NCI-H524 treated with DMSO at 0.1 percent for 48 hours (cell line): ENCODE data around the gene FANCM.

Experiments used
- DNase-seq: peaks from one replicate; lab custom pipeline; 2025; lab: John Stamatoyannopoulos, UW

FANCM gene, protein sequence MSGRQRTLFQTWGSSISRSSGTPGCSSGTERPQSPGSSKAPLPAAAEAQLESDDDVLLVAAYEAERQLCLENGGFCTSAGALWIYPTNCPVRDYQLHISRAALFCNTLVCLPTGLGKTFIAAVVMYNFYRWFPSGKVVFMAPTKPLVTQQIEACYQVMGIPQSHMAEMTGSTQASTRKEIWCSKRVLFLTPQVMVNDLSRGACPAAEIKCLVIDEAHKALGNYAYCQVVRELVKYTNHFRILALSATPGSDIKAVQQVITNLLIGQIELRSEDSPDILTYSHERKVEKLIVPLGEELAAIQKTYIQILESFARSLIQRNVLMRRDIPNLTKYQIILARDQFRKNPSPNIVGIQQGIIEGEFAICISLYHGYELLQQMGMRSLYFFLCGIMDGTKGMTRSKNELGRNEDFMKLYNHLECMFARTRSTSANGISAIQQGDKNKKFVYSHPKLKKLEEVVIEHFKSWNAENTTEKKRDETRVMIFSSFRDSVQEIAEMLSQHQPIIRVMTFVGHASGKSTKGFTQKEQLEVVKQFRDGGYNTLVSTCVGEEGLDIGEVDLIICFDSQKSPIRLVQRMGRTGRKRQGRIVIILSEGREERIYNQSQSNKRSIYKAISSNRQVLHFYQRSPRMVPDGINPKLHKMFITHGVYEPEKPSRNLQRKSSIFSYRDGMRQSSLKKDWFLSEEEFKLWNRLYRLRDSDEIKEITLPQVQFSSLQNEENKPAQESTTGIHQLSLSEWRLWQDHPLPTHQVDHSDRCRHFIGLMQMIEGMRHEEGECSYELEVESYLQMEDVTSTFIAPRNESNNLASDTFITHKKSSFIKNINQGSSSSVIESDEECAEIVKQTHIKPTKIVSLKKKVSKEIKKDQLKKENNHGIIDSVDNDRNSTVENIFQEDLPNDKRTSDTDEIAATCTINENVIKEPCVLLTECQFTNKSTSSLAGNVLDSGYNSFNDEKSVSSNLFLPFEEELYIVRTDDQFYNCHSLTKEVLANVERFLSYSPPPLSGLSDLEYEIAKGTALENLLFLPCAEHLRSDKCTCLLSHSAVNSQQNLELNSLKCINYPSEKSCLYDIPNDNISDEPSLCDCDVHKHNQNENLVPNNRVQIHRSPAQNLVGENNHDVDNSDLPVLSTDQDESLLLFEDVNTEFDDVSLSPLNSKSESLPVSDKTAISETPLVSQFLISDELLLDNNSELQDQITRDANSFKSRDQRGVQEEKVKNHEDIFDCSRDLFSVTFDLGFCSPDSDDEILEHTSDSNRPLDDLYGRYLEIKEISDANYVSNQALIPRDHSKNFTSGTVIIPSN (N-terminal part only)

DNA sequence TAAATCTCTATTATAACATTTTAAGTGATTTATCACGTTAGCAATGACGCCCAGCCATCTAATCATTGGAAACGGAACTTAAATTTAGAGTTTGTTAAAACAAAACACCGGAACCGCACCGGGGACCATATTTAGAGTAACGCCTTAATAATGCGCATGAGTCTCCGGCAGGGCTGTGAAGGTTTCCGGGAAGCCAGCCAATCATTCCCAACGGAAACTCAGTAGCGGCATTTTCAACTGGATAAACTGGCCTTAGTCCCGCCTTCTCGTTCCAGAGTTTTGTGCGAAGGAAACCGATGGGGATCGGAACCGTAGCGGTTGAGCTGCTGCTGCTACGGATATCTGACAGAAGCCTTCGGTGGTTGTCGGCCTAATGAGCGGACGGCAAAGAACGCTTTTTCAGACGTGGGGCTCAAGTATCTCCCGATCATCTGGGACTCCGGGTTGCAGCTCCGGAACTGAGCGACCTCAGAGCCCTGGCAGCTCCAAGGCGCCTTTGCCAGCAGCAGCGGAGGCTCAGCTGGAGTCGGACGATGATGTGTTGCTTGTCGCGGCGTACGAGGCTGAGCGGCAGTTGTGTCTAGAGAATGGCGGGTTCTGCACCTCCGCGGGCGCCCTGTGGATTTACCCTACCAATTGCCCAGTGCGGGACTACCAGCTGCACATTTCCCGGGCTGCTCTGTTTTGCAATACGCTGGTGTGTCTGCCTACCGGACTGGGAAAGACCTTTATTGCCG lies at the start of gene FANCM:
Gene FANCM, plus strand, starts transcription at position 272 of the 737 bp plus-strand sequence. Its CDS starts 102 bp downstream, at position 374.
- DNase-seq: peak; percentile 99

DNA sequence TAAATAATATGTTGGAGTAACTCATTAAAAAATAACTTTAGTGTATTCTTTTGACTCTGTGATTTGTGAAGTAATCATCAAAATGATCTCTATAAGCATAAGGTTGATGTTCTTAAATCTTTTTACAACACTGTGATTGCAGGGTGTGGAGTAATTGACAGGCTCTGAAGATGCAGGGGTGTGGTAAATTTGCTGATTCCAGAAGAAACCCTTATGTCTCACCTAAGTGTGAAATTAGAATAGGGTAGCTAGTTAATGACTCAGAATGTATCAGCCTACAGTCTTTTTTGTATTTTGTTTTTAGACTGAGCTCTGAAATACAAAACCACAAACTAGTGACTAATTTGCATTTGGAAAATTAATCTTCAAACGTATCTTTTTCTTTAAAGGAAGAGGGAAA lies 45.9 kb upstream of the FANCM start:
- no peak for DNase-seq

DNA sequence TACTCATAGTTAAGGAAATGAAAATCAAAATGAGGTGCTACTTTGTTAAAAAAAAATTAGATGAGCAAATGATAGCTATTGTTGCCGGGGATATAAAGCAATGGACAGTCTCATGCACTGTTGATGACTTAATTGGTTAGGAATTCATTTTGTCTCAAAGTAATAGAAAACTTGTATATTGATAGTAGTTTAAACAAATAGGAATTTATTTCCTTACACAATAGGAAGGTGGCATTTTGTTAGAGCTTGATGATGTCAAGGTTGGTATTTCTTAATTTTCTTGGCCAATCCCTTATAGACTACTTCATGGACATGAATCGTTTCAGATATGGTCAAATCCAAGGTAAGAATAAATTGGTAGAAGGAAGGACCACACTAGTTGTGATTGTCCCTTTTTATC lies 44.0 kb upstream of the FANCM start:
- no peak for DNase-seq

DNA sequence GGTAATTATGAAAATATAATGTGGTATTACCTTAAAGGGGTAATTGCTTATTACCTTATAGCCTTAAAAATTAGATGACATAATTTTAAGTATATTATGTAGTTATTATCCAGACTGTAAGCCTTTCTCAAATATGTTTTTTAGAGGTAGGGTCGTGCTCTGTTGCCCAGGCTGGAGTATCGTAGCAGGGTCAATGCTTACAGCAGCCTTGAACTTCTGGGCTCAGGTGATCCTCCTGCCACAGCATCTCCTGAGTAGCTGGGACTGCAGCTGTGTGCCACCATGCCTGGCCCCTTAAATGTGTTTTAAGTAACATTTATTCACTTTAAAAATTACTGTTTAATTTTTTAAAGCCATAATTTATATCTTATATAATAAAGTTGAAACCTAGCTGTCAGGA lies 41.5 kb upstream of the FANCM start:
- no peak for DNase-seq

DNA sequence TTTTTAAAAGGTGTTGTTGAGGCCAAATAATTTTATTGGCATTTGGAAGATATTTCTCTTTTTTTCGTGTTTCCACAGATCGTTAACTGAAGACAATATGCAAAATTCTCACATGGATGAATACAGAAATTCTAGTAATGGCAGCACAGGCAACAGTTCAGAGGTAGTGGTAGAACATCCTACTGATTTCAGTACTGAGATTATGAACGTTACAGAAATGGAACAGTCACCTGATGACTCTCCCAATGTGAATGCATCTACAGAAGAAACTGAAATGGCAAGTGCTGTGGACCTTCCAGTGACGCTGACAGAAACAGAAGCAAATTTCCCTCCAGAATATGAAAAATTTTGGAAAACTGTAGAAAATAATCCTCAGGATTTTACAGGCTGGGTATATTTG lies 40.6 kb upstream of the FANCM start:
- no peak for DNase-seq

DNA sequence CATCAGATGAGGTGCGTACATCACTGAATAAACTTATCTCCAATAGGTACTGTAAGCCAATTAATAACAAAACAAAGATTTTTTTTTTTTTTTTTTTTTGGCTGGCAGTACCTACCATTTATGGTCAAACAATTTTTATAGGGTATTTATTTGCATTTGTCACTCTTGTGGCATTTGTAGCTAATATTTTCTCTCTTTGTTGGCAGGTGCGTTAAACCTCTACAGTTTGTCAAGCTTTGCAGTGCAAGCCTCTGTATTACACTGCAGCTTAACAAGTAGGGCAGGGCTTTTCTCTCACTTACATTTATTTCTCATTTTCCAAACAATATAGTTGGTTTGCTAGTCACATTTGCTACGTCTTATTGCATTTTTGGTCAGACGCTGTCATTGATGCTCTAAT lies 39.5 kb upstream of the FANCM start:
- DNase-seq: no peak

DNA sequence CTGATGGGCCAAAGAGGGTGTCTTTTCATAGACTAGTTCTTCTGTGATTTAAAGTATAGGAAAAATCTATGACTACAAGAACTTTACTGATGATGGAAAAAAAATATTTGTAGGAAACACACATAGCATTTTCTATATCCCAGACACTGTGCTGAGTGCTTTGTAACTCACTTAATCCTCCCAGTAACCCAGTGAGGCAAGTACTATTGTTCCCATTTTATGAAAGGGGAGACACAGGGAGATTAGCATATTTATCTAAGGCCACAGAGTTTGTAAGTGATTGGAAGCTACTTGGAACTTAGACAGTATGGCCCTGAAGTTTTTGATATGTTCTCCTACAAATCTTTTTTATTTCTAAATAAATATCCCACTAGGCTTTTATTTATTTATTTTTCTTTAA lies 31.9 kb upstream of the FANCM start:
- DNase-seq: no peak

DNA sequence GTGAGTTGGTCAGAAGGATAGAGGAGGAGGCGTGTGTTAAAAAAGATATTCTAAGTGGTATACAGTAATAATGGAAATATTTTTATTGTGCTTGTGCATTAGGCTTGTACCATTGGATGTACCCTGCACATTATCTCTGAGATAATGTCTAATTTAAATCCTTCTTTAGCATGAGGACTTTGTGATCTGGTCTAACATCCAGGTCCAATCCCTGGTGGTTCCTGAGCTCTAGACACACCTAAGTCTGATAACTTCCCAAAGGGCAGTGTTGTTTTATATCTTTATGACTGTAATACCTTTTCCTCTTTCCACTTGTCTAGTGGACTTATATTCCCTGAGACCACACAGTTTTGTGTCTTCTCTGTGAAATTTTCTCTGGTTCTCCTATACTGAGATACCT lies 31.2 kb upstream of the FANCM start:
- no peak for DNase-seq

DNA sequence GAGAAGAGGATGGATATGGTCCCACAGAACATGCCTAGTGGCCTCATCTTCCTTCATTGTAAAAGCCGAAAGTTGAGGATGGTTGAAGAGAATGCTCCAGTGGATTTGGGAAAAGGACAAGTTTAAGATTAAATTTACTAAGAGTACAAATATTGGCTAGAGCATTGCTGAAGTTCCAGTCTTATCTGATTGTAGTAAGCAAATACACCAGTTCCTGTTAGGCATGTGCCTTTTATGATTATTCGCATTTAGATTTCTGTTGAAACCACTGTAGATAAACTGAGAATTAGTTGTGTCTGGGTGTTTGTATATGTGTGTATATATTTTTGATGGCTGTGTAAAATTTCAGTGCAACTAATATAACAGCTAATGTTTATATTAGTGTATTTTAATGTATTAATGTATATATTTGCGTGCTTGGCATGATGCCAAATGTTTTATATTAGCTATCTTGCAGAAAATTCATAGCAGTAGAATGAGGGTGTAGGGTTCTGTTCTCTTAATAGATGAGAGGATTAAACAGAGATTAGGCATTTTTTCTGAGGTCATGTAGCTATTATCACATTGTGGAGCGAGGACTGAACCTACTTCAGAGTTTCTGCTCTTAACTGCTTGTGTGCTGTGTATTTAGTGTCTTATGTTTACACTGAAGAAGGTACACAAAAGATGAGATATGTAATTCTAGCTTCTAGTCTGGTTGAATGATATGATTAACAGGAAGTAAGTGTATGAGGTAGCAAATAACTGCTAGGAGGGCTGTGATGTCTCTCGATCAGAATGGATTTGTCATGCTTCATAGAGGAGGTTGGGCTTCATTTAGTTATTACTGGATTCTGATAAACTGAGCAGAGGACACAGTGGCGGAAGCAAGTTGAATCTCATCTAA lies 22.6 kb upstream of the FANCM start:
- DNase-seq: no peak

DNA sequence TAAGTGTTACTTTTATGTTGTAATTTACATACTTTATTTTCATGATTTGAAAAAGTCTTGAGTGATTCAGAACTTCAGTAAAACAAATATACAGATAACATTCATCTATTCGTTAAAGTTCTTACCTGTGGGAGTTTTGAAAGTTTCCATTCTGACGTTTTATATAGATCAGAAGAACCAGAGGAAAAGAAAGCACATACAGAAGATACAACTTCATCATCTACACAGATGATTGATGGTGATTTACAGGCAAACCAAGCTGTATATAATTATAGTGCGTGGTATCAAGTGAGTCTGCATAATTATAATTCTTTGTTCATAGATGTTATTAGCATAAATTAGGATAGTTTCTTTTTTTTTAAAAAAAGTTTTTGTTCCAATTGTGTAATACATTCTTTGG lies 21.4 kb upstream of the FANCM start:
- no peak for DNase-seq

DNA sequence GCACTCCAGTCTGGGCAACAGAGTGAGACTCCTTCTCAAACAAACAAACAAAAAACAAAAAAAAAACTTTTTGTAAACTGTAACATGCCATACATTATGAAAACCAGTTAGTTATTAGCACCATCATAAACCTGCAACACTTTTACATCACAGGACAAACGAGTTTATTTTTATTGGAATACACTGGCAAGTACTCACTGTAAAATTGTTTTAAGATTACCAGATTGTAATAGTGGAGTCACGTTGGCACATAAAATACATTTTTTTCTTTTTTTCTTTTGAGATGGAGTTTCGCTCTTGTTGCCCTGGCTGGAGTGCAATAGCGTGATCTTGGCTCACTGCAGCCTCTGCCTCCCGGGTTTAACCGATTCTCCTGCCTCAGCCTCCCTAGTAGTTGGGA lies 17.1 kb upstream of the FANCM start:
- no peak for DNase-seq

DNA sequence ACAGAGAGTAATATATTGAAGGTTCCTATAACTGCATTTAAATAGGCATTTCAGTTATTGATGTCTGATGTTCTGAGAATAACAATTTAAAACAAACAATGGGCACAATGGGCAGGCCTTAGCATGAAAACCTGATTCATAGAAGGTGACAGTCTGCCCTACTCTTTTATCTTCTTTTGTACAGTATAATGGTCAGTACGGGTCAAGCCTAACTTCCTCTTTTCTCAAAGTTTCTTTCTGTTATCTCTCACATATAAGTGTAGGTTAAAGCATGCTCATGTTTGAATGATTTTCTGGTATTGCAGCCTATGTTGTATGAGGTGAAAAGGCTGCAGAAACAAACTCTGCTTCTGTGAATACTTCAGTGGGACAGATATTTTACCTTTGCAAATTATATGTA lies 15.6 kb upstream of the FANCM start:
- DNase-seq: no peak

DNA sequence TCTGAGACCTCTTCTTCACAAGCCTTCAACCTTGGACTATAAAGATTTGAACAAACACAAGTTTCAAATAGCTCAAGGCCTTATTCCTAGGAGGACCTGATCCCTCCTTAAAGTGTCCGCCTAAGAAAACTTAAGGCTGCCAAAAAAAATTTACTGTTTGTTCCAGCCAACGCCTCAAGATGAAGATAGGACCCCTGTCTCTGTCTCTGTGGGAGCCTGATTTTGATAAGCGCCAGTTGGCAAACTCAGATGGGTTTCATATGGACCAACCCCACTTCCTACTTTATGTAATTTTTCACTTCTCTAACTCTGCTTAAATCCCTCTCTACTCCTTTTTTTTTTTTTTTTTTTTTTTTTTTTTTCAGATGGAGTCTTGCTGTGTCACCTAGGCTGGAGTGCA lies 12.5 kb upstream of the FANCM start:
- no peak for DNase-seq

DNA sequence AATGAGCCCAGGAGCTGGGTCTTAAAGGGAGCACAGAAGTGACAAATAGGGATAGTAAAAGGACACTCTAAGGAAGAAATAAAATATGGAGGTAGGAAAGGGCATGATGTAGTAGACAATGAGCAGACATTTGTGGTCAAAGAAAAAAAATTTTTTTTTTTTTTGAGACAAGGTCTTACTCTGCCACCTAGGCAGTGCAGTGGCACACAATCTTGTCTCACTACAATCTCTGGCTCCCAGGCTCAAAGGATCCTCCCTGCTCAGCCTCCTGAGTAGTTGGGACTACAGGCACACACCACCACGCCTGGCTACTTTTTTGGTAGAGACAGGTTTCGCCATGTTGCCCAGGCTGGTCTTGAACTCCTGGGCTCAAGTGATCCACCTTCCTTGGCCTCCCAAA lies 10.0 kb upstream of the FANCM start:
- no peak for DNase-seq

DNA sequence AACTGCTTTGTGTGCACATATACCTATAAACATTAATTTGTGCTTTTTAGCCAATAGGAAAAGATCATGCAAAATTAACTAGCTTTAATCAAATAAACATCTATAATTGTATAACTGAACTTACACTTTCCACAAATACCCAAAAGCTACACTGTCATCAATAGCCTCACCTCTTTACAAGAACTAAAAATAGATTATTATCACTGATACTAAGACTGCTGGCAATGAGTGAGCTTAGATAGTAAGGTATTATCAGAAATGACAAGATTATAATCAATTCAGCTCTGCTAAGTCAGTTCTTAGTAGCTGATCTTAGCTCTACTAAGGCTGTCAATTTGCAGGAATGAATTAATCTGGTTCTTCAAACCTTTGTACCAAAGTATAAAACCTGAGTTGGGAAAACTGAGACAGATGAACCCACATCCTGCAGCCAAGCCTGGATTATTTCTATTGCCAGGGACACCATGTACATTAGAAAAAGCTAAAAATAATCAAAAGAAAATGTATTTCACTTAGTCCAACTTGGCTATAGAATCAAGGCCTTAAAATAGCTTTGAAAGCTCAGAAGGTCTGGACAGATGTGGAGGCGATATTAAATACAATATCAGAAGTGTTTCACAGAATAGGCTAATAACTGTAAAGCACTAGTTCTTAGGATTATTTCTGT lies 6.6 kb upstream of the FANCM start:
- DNase-seq: no peak

DNA sequence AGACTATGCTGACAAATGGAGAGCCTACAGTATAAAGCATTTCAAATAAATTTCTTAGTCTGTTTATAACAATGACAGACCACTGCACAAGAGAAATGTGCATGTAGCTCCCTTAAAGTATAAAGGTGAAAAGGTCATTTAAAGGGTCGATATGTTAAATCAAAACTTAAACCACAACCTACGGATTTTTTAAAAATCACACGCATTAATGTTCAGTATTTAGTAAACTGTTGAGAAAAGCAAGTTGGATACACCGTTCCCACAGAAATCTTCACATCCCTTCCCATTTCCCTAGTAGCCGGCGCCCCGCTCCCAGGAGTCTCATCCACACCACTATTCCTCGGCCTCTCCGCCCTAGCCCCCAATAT lies 2.1 kb upstream of the FANCM start:
- DNase-seq: no peak

DNA sequence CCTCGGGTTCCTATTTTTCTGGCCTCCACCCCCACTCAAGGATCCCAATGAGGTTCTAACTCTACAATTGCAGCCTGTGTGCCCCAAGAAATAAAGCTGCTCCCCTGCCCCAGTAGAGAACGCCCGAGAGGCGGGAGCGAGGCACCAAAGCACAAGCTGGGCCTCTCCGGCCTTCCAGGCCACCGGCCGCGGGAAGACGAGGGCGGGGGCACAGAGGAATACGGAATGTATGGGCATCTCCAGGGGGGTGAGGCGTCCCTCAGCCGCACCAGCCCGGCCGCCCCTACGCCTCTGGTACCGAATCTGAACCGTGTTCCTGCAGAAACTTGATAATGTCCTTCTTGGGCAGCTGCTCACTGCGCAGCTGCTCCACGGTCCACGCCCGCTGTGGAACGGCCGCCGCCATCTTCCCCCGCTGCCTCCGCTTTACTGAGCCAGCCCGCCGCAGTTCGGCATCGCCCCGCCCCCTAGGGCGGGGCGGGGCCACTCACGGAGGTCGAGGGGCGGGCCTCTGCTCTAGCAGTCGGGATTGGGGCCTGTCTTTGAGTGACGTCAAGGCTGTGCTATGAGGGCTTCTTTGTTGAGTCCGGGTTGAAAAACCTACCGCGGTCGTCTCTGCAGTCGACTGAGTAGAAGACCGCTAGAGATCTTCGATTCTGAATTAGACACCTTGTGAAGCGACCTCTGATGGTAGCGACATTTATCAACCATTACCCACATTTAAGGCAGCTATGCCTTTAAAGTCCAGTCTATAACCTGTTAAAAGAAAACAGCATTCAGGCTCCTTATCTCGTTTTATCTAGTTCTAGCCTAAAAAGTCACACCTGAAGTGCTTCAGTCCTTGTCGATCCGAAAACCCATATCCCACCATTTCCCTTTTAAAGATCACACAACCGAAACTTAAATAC lies 1.4 kb upstream of the FANCM start, which contains the start of gene FKBP3:
Gene FKBP3, minus strand, starts transcription at position 431 of the 908 bp plus-strand sequence. Its CDS starts 25 bp downstream, at position 406.
- DNase-seq: peak; percentile 99

DNA sequence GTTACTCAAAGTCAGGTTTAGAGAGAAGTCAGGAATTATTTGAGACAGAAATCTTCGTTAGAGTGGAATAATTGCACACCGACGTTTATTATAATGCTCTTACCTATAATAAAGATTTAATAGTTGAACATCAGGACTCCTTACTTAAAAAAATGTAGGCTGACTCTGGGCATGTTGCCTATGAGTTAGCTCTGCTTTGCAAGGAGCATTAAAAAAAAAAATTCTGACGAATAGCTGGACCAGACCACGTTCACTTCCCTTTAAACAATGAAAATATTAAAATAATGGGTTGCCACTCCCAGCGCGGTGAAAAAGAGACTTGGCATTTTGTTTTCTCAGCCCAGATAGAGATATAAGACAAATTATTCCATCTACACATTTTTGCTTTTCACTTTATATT lies 574 bp upstream of the FANCM start:
- DNase-seq: no peak

DNA sequence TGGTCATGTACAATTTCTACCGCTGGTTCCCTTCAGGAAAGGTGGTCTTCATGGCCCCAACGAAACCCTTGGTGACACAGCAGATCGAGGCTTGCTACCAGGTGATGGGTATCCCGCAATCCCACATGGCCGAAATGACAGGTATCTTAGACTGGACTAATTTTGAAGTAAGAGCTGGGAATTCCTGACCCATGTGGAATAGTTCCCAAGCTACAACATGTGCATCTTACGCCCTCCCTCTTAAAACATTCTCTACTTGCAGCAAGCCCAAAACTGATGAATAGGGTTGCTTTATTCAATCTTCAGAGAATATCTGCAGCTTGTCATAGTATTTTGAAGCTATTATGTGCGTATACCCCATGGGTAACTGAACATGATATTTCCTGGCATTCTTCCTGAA lies 669 bp downstream of the FANCM start:
- no peak for DNase-seq
